Sigmoid colon (tissue), 4 donors: ENCODE results near the gene COMT.

ENCODE experiments used
- CTCF ChIP-seq, 4 experiments: fragments of 450-650 bp in 3 of 4; fragments of 200-600 bp in 1 of 4; IDR thresholded peaks; one replicate each; pipeline ENCODE4 v1.5.1; 2016 to 2019; ENCODE audit warnings: antibody characterized with exemption in 4 of 4, mild to moderate bottlenecking in 3 of 4, moderate library complexity in 2 of 4
- EP300 ChIP-seq, 4 donors: sonication (generic); formaldehyde crosslinking; IDR thresholded peaks; one replicate each; pipeline ENCODE4 v1.6.1; 2017; ENCODE audit warnings: antibody characterized with exemption in 4 of 4
- POLR2A ChIP-seq, 2 donors: fragments of 450-650 bp; IDR thresholded peaks; one replicate each; pipeline ENCODE4 v1.6.1; 2016; ENCODE audit warnings: antibody characterized with exemption in 2 of 2, mild to moderate bottlenecking in 2 of 2, moderate library complexity in 2 of 2
- POLR2AphosphoS5 ChIP-seq, 4 donors: sonication (generic); formaldehyde crosslinking; IDR thresholded peaks; one replicate each; pipeline ENCODE4 v1.6.1; 2017; ENCODE audit warnings: antibody characterized with exemption in 4 of 4

- TF ChIP-seq CTCF (IDR thresholded peaks at IDR 0.05) (peak; percentile 82 to 93 (median 88)), EP300 (IDR thresholded peaks at IDR 0.05) (no peak), POLR2A (IDR thresholded peaks at IDR 0.05) (no peak), POLR2AphosphoS5 (IDR thresholded peaks at IDR 0.05) (no peak)
Measured at GRCh38 chr22:19909350-19910179, 32.0 kb upstream of the COMT start.
